ENCODE data around the gene BLNK. TPM values are rescaled to one million over a fixed set of nuclear protein-coding genes. Genes with fewer than 3 reads are reported as not detected.

The BLNK gene
- total and polyA plus RNA-seq, 5 donors: 0.59 to 2.1 (median 1.7) TPM

- no peak overlapping the region for H3K4me3 ChIP-seq (ENCODE audit: low read length)
- H3K4me1 ChIP-seq (ENCODE audit: control insufficient read depth, insufficient read depth, low read length): no peaks in the 10 kb centered on the region
- H3K27ac ChIP-seq (ENCODE audit: low read length): no peak overlapping the region
- no peak for ATAC-seq
- intact Hi-C loops (cut with DNase I): loop anchor here in 1 of 4 donors (5.0 kb wide), 1 partner anchor 50 kb away; no protein-coding TSS in a partner anchor
- no peaks in the 10 kb centered on the region for H3K27me3 ChIP-seq (ENCODE audit: control insufficient read depth, insufficient read depth)
- DNase-seq: no peak
- WGBS: 38% methylated on average over 6 of the region's 6 CpGs
- no peaks in the 10 kb centered on the region for H3K9me3 ChIP-seq (ENCODE audit: control insufficient read depth, low read length)
Measured at GRCh38 chr10:96287392-96288105, 16.2 kb upstream of the BLNK start.

GRCh38 chr10:96285331-96285752 is 14.0 kb upstream of the BLNK start:
- H3K27me3 ChIP-seq (ENCODE audit: control insufficient read depth, insufficient read depth): no peaks in the 10 kb centered on the region
- H3K9me3 ChIP-seq (ENCODE audit: control insufficient read depth, low read length): no peaks in the 10 kb centered on the region
- no peak overlapping the region for H3K4me3 ChIP-seq (ENCODE audit: low read length)
- WGBS: 66% methylated on average over 8 of the region's 8 CpGs
- H3K4me1 ChIP-seq (ENCODE audit: control insufficient read depth, insufficient read depth, low read length): no peaks in the 10 kb centered on the region
- intact Hi-C loops (cut with DNase I): loop anchor here in 1 of 4 donors (5.0 kb wide), 1 partner anchor 48 kb away; no protein-coding TSS in a partner anchor
- H3K27ac ChIP-seq (ENCODE audit: low read length): no peak overlapping the region
- DNase-seq (no peak), ATAC-seq (no peak)

GRCh38 chr10:96283756-96284155 is 12.4 kb upstream of the BLNK start:
- Histone ChIP-seq H3K4me1 (ENCODE audit: control insufficient read depth, insufficient read depth, low read length) (no peaks in the 10 kb centered on the region), H3K27ac (ENCODE audit: low read length) (no peak overlapping the region), H3K4me3 (ENCODE audit: low read length) (no peak overlapping the region), H3K27me3 (ENCODE audit: control insufficient read depth, insufficient read depth) (no peaks in the 10 kb centered on the region), H3K9me3 (ENCODE audit: control insufficient read depth, low read length) (no peaks in the 10 kb centered on the region)
- ATAC-seq (no peak), DNase-seq (no peak)
- intact Hi-C loops (cut with DNase I): no loop called here
- WGBS: 82% methylated on average over 6 of the region's 6 CpGs

GRCh38 chr10:96283351-96283750 is 12.0 kb upstream of the BLNK start:
- intact Hi-C loops (cut with DNase I): no loop called here
- Histone ChIP-seq H3K9me3 (ENCODE audit: control insufficient read depth, low read length) (no peaks in the 10 kb centered on the region), H3K27ac (ENCODE audit: low read length) (no peak overlapping the region), H3K27me3 (ENCODE audit: control insufficient read depth, insufficient read depth) (no peaks in the 10 kb centered on the region), H3K4me1 (ENCODE audit: control insufficient read depth, insufficient read depth, low read length) (no peaks in the 10 kb centered on the region), H3K4me3 (ENCODE audit: low read length) (no peak overlapping the region)
- WGBS: 53% methylated on average over 2 of the region's 2 CpGs
- ATAC-seq: no peak
- no peak for DNase-seq

GRCh38 chr10:96281444-96282029 is 10.2 kb upstream of the BLNK start:
- no peaks in the 10 kb centered on the region for H3K9me3 ChIP-seq (ENCODE audit: control insufficient read depth, low read length)
- 81% methylated on average over 3 of the region's 3 CpGs for WGBS
- no peak overlapping the region for H3K4me3 ChIP-seq (ENCODE audit: low read length)
- ATAC-seq (no peak), DNase-seq (no peak)
- no peaks in the 10 kb centered on the region for H3K4me1 ChIP-seq (ENCODE audit: control insufficient read depth, insufficient read depth, low read length)
- H3K27me3 ChIP-seq (ENCODE audit: control insufficient read depth, insufficient read depth): no peaks in the 10 kb centered on the region
- intact Hi-C loops (cut with DNase I): no loop called here
- H3K27ac ChIP-seq (ENCODE audit: low read length): no peak overlapping the region

- Histone ChIP-seq H3K27me3 (ENCODE audit: control insufficient read depth, insufficient read depth) (no peaks in the 10 kb centered on the region), H3K9me3 (ENCODE audit: control insufficient read depth, low read length) (no peaks in the 10 kb centered on the region), H3K4me3 (ENCODE audit: low read length) (no peak overlapping the region), H3K27ac (ENCODE audit: low read length) (no peak overlapping the region), H3K4me1 (ENCODE audit: control insufficient read depth, insufficient read depth, low read length) (peaks cover 3% of the 10 kb centered on the region)
- 74% methylated on average over 2 of the region's 2 CpGs for WGBS
- DNase-seq (peak in 1 of 3 donors; percentile 21), ATAC-seq (no peak)
- intact Hi-C loops (cut with DNase I): no loop called here
Measured at GRCh38 chr10:96280859-96281258, 9.5 kb upstream of the BLNK start.

GRCh38 chr10:96279191-96279641 is 7.8 kb upstream of the BLNK start:
- Histone ChIP-seq H3K9me3 (ENCODE audit: control insufficient read depth, low read length) (no peaks in the 10 kb centered on the region), H3K4me3 (ENCODE audit: low read length) (no peak overlapping the region), H3K27me3 (ENCODE audit: control insufficient read depth, insufficient read depth) (no peaks in the 10 kb centered on the region), H3K4me1 (ENCODE audit: control insufficient read depth, insufficient read depth, low read length) (peaks cover 3% of the 10 kb centered on the region), H3K27ac (ENCODE audit: low read length) (no peak overlapping the region)
- whole genome bisulfite sequencing: 89% methylated on average over 3 of the region's 3 CpGs
- intact Hi-C loops (cut with DNase I): no loop called here
- ATAC-seq (no peak), DNase-seq (no peak)

GRCh38 chr10:96276831-96277230 is 5.5 kb upstream of the BLNK start:
- intact Hi-C loops (cut with DNase I): no loop called here
- ATAC-seq: no peak
- no peak overlapping the region for H3K4me3 ChIP-seq (ENCODE audit: low read length)
- no peaks in the 10 kb centered on the region for H3K27me3 ChIP-seq (ENCODE audit: control insufficient read depth, insufficient read depth)
- H3K27ac ChIP-seq (ENCODE audit: low read length): no peak overlapping the region
- H3K9me3 ChIP-seq (ENCODE audit: control insufficient read depth, low read length): no peaks in the 10 kb centered on the region
- no peak for DNase-seq
- H3K4me1 ChIP-seq (ENCODE audit: control insufficient read depth, insufficient read depth, low read length): peaks cover 3% of the 10 kb centered on the region
- 77% methylated on average over 1 of the region's 1 CpG for WGBS

GRCh38 chr10:96276426-96276825 is 5.1 kb upstream of the BLNK start:
- no peaks in the 10 kb centered on the region for H3K9me3 ChIP-seq (ENCODE audit: control insufficient read depth, low read length)
- intact Hi-C loops (cut with DNase I): no loop called here
- no peaks in the 10 kb centered on the region for H3K27me3 ChIP-seq (ENCODE audit: control insufficient read depth, insufficient read depth)
- ATAC-seq: no peak
- 87% methylated on average over 6 of the region's 6 CpGs for WGBS
- H3K27ac ChIP-seq (ENCODE audit: low read length): no peak overlapping the region
- no peak for DNase-seq
- H3K4me1 ChIP-seq (ENCODE audit: control insufficient read depth, insufficient read depth, low read length): peaks cover 3% of the 10 kb centered on the region
- H3K4me3 ChIP-seq (ENCODE audit: low read length): no peak overlapping the region

- Histone ChIP-seq H3K4me1 (ENCODE audit: control insufficient read depth, insufficient read depth, low read length) (peaks cover 3% of the 10 kb centered on the region), H3K4me3 (ENCODE audit: low read length) (no peak overlapping the region), H3K27me3 (ENCODE audit: control insufficient read depth, insufficient read depth) (no peaks in the 10 kb centered on the region), H3K9me3 (ENCODE audit: control insufficient read depth, low read length) (no peaks in the 10 kb centered on the region), H3K27ac (ENCODE audit: low read length) (no peak overlapping the region)
- intact Hi-C loops (cut with DNase I): no loop called here
- WGBS: 87% methylated on average over 2 of the region's 2 CpGs
- ATAC-seq (peak; percentile 23 to 28), DNase-seq (peak in 2 of 3 donors; percentile 41 to 49)
Measured at GRCh38 chr10:96275685-96276418, 4.5 kb upstream of the BLNK start.

Data from right cardiac atrium (tissue), 5 donors.